PFSK-1 (cell line): ENCODE results near the gene NAT8L. TPM values are rescaled to one million over a fixed set of nuclear protein-coding genes. Genes with fewer than 3 reads are reported as not detected.

Experiments used
- FOXP2 ChIP-seq: optimal IDR thresholded peaks from 2 replicates; pipeline ENCODE3; 2011; ENCODE audit warnings: borderline replicate concordance, control low read depth, inconsistent platforms; ENCODE audit not compliant: insufficient read depth; ENCODE audit errors: extremely low read length, extremely low read depth
- POLR2AphosphoS5 ChIP-seq: IDR thresholded peaks from 2 replicates; pipeline ENCODE4 v1.6.1; 2012; ENCODE audit warnings: low read depth, mild to moderate bottlenecking, control low read depth, low read length, moderate library complexity
- REST ChIP-seq, 2 experiments: IDR thresholded peaks; 2 replicates each; pipeline versions ENCODE4 v1.6.1 to v1.8.0; 2011 to 2012; ENCODE audit warnings: low read depth in 2 of 2, low read length in 2 of 2, control low read depth in 1 of 2, inconsistent platforms in 1 of 2, mild to moderate bottlenecking in 1 of 2, moderate library complexity in 1 of 2; ENCODE audit not compliant: insufficient read depth in 1 of 2
- SIN3A ChIP-seq: IDR thresholded peaks from 2 replicates; pipeline ENCODE4 v1.6.1; 2012; ENCODE audit warnings: mild to moderate bottlenecking, low read length, moderate library complexity, borderline replicate concordance; ENCODE audit not compliant: insufficient read depth
- TAF1 ChIP-seq: IDR thresholded peaks from 2 replicates; pipeline ENCODE4 v1.6.1; 2012; ENCODE audit warnings: low read length, control low read depth, borderline replicate concordance; ENCODE audit not compliant: insufficient read depth
- polyA plus RNA-seq: library from polyadenylated mRNA; unstranded; fragments of >200 nt; gene quantifications from one replicate; pipeline ENCODE4 v1.2.1, GENCODE V29; 2012; ENCODE audit warnings: low read depth, missing spikeins; ENCODE audit not compliant: insufficient read length

The NAT8L gene
- 15.0 TPM for polyA plus RNA-seq

GRCh38 chr4:2059046-2059725, at the start of gene NAT8L:
Gene NAT8L, plus strand, starts transcription at chr4:2059327. Its CDS starts 185 bp downstream, at chr4:2059512.
- TF ChIP-seq FOXP2 (no peak), REST (IDR thresholded peaks at IDR 0.05; ENCODE audit: insufficient read depth in 1 of 2, low read depth in 2 of 2, low read length in 2 of 2) (no peak)

- TF ChIP-seq REST (IDR thresholded peaks at IDR 0.05; ENCODE audit: insufficient read depth in 1 of 2, low read depth in 2 of 2, low read length in 2 of 2) (no peak; a peak in 1 of 4 replicates), FOXP2 (no peak)
These were observed 49.4 kb upstream of the NAT8L start for GRCh38 chr4:2009651-2010233.

- no peak for TF ChIP-seq POLR2AphosphoS5
- TF ChIP-seq TAF1: no peak
- TF ChIP-seq FOXP2: no peak
- no peak for TF ChIP-seq SIN3A
- TF ChIP-seq REST (IDR thresholded peaks at IDR 0.05; ENCODE audit: insufficient read depth in 1 of 2, low read depth in 2 of 2, low read length in 2 of 2): no peak
These were observed 47.5 kb upstream of the NAT8L start for GRCh38 chr4:2011583-2011982.

- TF ChIP-seq FOXP2 (no peak), SIN3A (no peak), REST (IDR thresholded peaks at IDR 0.05; ENCODE audit: insufficient read depth in 1 of 2, low read depth in 2 of 2, low read length in 2 of 2) (no peak), TAF1 (no peak), POLR2AphosphoS5 (no peak)
These were observed 44.1 kb upstream of the NAT8L start for GRCh38 chr4:2015008-2015407.

- TF ChIP-seq POLR2AphosphoS5: no peak
- no peak for TF ChIP-seq FOXP2
- TF ChIP-seq TAF1: no peak
- no peak for TF ChIP-seq SIN3A
- TF ChIP-seq REST (IDR thresholded peaks at IDR 0.05; ENCODE audit: insufficient read depth in 1 of 2, low read depth in 2 of 2, low read length in 2 of 2): no peak
These were observed 34.4 kb upstream of the NAT8L start for GRCh38 chr4:2024683-2025082.
